SK-N-SH (cell line): ENCODE data around the gene CCDC74B.
"Not testable (repeated sequence)": the region's sequence is repeated elsewhere in the genome, so short reads cannot be mapped to it uniquely, and the experiment has no call there.

Source experiments
- CHD2 ChIP-seq: fragments of 150-350 bp; IDR thresholded peaks from 2 replicates; pipeline ENCODE4 v1.6.1; 2018; ENCODE audit warnings: low read length; ENCODE audit not compliant: partially characterized antibody
- EP300 ChIP-seq, 2 experiments: IDR thresholded peaks; 2 replicates each; pipeline versions ENCODE4 v1.4.0 to v1.6.1; 2012; ENCODE audit warnings: borderline replicate concordance in 1 of 2, low read depth in 1 of 2, low read length in 1 of 2
- FOXM1 ChIP-seq: IDR thresholded peaks from 2 replicates; pipeline ENCODE4 v1.4.0; 2012; ENCODE audit warnings: low read depth, mild to moderate bottlenecking
- GABPA ChIP-seq: IDR thresholded peaks from 2 replicates; pipeline ENCODE4 v1.4.0; 2012; ENCODE audit warnings: low read depth, mild to moderate bottlenecking
- GATA2 ChIP-seq: sonication (generic); formaldehyde crosslinking; IDR thresholded peaks from 2 replicates; pipeline ENCODE4 v1.5.0; 2020; ENCODE audit warnings: mild to moderate bottlenecking, missing genetic modification reagents
- POLR2AphosphoS5 ChIP-seq: IDR thresholded peaks from 2 replicates; pipeline ENCODE4 v1.6.1; 2012; ENCODE audit warnings: low read depth, low read length
- RAD21 ChIP-seq: IDR thresholded peaks from 2 replicates; pipeline ENCODE4 v1.6.1; 2012; ENCODE audit warnings: mild to moderate bottlenecking, low read length
- REST ChIP-seq: IDR thresholded peaks from 2 replicates; pipeline ENCODE4 v1.6.1; 2012; ENCODE audit warnings: mild to moderate bottlenecking, low read depth, low read length, moderate library complexity
- RFX5 ChIP-seq: IDR thresholded peaks from 2 replicates; pipeline ENCODE4 v1.6.1; 2012; ENCODE audit warnings: mild to moderate bottlenecking, improper control_type of control experiment, low read length
- SIN3A ChIP-seq: IDR thresholded peaks from 2 replicates; pipeline ENCODE4 v1.6.1; 2012; ENCODE audit warnings: low read depth, mild to moderate bottlenecking, low read length, moderate library complexity, borderline replicate concordance
- SMC3 ChIP-seq: IDR thresholded peaks from 2 replicates; pipeline ENCODE4 v1.6.1; 2012; ENCODE audit warnings: low read depth, low read length, improper control_type of control experiment
- TF ChIP-seq, protein P1 (sequence below): fragments of 150-350 bp; IDR thresholded peaks from 2 replicates; pipeline ENCODE4 v1.6.1; 2017; ENCODE audit warnings: antibody characterized with exemption, low read length, low read depth, borderline replicate concordance
- TF ChIP-seq, protein P2 (sequence below): fragments of 200-600 bp; sonication (generic); IDR thresholded peaks from 2 replicates; pipeline ENCODE4 v1.6.1; 2017; ENCODE audit warnings: antibody characterized with exemption, mild to moderate bottlenecking, moderate library complexity

- not testable (repeated sequence) for TF ChIP-seq RFX5; EP300 (IDR thresholded peaks at IDR 0.05; ENCODE audit: borderline replicate concordance in 1 of 2, low read depth in 1 of 2, low read length in 1 of 2); GATA2 (CRISPR knock-in tag); GABPA; SIN3A; FOXM1; SMC3; POLR2AphosphoS5; RAD21; REST; CHD2
- TF ChIP-seq, protein P1, sequence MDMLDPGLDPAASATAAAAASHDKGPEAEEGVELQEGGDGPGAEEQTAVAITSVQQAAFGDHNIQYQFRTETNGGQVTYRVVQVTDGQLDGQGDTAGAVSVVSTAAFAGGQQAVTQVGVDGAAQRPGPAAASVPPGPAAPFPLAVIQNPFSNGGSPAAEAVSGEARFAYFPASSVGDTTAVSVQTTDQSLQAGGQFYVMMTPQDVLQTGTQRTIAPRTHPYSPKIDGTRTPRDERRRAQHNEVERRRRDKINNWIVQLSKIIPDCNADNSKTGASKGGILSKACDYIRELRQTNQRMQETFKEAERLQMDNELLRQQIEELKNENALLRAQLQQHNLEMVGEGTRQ = not testable (repeated sequence)
- TF ChIP-seq, protein P2, sequence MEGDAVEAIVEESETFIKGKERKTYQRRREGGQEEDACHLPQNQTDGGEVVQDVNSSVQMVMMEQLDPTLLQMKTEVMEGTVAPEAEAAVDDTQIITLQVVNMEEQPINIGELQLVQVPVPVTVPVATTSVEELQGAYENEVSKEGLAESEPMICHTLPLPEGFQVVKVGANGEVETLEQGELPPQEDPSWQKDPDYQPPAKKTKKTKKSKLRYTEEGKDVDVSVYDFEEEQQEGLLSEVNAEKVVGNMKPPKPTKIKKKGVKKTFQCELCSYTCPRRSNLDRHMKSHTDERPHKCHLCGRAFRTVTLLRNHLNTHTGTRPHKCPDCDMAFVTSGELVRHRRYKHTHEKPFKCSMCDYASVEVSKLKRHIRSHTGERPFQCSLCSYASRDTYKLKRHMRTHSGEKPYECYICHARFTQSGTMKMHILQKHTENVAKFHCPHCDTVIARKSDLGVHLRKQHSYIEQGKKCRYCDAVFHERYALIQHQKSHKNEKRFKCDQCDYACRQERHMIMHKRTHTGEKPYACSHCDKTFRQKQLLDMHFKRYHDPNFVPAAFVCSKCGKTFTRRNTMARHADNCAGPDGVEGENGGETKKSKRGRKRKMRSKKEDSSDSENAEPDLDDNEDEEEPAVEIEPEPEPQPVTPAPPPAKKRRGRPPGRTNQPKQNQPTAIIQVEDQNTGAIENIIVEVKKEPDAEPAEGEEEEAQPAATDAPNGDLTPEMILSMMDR = not testable (repeated sequence)
Measured at GRCh38 chr2:130129120-130129829, 15.6 kb downstream of the CCDC74B start, which contains the start of gene POTEF.
